Right cardiac atrium (tissue), 5 donors: ENCODE data around the gene GPC6. TPM values are rescaled to one million over a fixed set of nuclear protein-coding genes. Genes with fewer than 3 reads are reported as not detected.

Experiments used
- ATAC-seq, 2 donors: fragments of 200-7000 bp; cut with Tn5 transposase; one replicate each; pipeline versions ENCODE4 v1.8.0 to v1.9.1; 2020; ENCODE audit warnings: moderate library complexity in 2 of 2, mild to moderate bottlenecking in 1 of 2
- DNase-seq, 3 donors: peaks; one replicate each; pipeline ENCODE4 v3.0.0-alpha.2; 2020
- H3K27ac ChIP-seq: one replicate; pipeline ENCODE4 v1.5.1; 2013; ENCODE audit warnings: mild to moderate bottlenecking, low read length, control low read depth, moderate library complexity
- H3K27me3 ChIP-seq: one replicate; pipeline ENCODE4 v1.6.1; 2013; ENCODE audit not compliant: control insufficient read depth, insufficient read depth
- H3K4me1 ChIP-seq: one replicate; pipeline ENCODE4 v1.6.1; 2013; ENCODE audit warnings: low read length; ENCODE audit not compliant: control insufficient read depth, insufficient read depth
- H3K4me3 ChIP-seq: one replicate; pipeline ENCODE4 v1.5.1; 2013; ENCODE audit warnings: low read length, control low read depth
- H3K9me3 ChIP-seq: one replicate; pipeline ENCODE4 v1.6.1; 2013; ENCODE audit warnings: low read length; ENCODE audit not compliant: control insufficient read depth
- WGBS: extraction: QIAGEN DNeasy Blood & Tissue Kit; methylation state at CpG from one replicate; pipeline ENCODE4 v1.1.7; 2013; 5-methylcytosine and 5-hydroxymethylcytosine counted together
- intact Hi-C, 4 donors: fragments of 100-400 bp; cut with DNase I; formaldehyde crosslinking; loops; one replicate each; pipeline versions ENCODE4 v1.11.0 to v1.14.0; 2022 to 2023
- polyA plus RNA-seq: library from polyadenylated mRNA; stranded (reverse); fragments of 200-250 nt; gene quantifications from one replicate; pipeline ENCODE4 v1.2.3, GENCODE V29; 2013
- total RNA-seq, 4 donors: library from RNA; stranded (reverse); fragmentation: NEBNext Ultra II Directional; extraction: Animal tissue kit (Norgen Biotek cat#: 25700); gene quantifications; one replicate each; pipeline ENCODE4 v1.2.1, GENCODE V29; 2021
- donor health status: healthy with polysubstance abuse.
- donor health status: DM: no; HTN: yes; CAD: no.
- donor health status: DM: no; HTN: no; CAD: no.
- donor health status: DM: no; HTN: yes; CAD: no; lungs with severe emphysema.
- donor health status: DM: yes; HTN: yes; CAD: no.

The GPC6 gene
- total and polyA plus RNA-seq, 5 donors: 1.5 to 11.0 (median 5.3) TPM

DNA sequence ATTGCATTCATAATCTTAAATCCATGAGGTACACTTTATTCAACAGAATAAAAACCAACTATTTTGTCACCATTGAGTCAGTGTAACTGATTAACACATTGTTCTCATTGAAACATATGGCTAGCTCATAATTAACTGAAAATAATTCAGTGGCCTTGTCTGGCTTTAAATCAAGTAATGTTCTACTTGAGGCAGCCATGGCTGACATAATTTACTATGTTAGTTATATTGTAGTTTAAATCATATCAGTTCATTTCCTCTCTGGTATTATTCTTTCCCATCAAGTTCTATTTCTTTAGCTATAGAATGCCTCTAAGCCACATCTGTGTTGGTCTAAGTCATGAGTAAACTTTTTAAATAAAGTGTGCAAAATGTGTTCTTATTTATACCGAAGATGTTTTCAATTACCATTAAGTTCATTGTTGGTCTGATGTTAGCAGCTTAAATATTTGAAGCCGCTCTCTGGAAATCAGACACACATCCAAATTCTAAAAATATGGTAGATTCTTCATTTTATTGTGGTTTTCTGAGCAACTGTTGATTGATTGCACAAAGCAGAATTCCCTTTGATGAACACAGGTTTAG lies 393.7 kb downstream of the GPC6 start:
- intact Hi-C loops: no loop called here
- Histone ChIP-seq H3K9me3 (no peaks in the 10 kb centered on the region), H3K4me1 (no peaks in the 10 kb centered on the region), H3K4me3 (no peak overlapping the region), H3K27me3 (no peaks in the 10 kb centered on the region), H3K27ac (no peak overlapping the region)
- ATAC-seq (no peak), DNase-seq (no peak)
- 66% methylated on average over 2 of the region's 2 CpGs for WGBS

DNA sequence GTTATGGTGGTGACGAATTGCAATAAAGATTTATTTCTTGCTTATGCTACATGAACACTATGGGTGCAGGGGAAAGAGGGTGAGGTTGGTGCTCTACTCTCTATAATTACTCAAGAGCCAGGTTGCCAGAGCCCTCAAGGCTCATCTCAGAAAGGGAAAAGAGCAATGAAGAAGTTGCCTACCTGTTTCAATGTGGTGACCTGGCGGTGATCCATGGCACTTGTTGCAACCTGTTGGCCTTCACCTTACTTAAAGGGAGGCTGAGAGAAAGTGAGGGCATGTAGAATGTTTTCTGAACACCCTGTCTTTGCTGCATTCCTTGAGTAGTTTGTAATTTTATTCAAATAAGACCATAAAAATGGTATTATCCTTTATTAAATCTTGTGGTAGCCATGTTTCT lies 394.4 kb downstream of the GPC6 start:
- intact Hi-C loops: no loop called here
- Histone ChIP-seq H3K9me3 (no peaks in the 10 kb centered on the region), H3K4me3 (no peak overlapping the region), H3K27me3 (no peaks in the 10 kb centered on the region), H3K4me1 (no peaks in the 10 kb centered on the region), H3K27ac (no peak overlapping the region)
- WGBS: 90% methylated on average over 2 of the region's 2 CpGs
- ATAC-seq (no peak), DNase-seq (no peak)

DNA sequence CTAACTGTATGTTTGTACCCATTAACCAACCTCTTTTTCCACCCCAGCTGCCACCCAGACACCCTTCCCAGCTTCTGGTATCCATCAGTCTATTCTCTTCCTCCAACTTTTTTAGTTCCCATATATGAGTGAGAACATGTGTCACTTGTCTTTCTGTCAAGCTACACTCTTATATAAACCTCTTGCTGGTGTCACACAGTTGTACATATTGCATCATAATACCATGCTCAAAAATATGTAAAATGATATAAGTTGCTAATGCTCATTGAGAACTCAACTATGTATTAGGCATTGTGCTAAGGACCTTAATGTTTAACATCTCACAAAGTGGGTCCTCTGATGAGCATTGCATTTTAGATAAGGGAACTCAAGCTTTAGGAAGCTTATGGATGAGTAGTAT lies 395.4 kb downstream of the GPC6 start:
- H3K4me3 ChIP-seq: no peak overlapping the region
- intact Hi-C loops: no loop called here
- ATAC-seq (no peak), DNase-seq (no peak)
- no peak overlapping the region for H3K27ac ChIP-seq
- no peaks in the 10 kb centered on the region for H3K4me1 ChIP-seq
- H3K27me3 ChIP-seq: no peaks in the 10 kb centered on the region
- no peaks in the 10 kb centered on the region for H3K9me3 ChIP-seq

DNA sequence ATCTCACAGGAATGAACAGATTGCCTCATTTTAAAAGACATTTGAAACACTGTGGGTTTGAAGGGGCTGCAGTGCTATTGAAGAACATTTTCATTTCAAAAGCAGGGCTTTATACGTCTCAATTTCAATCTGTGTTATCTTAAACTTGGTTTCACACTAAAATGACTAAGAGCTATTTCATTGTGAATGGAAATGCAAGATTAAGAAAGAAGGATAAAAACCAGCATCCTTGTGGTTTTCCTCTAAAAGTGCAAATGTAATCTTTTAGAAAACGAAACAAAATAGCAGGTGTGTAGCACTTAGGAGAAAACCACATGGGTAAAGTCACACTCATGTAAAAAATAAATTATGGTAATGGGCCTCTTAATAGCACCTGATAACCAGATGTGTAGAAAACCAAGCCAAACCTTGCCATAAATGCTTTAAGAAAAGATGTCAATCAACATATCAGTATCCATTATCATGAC lies 397.7 kb downstream of the GPC6 start:
- intact Hi-C loops: no loop called here
- no peak for DNase-seq
- no peak overlapping the region for H3K27ac ChIP-seq
- WGBS: 55% methylated on average over 2 of the region's 2 CpGs
- no peaks in the 10 kb centered on the region for H3K9me3 ChIP-seq
- H3K27me3 ChIP-seq: no peaks in the 10 kb centered on the region
- no peak overlapping the region for H3K4me3 ChIP-seq
- ATAC-seq: no peak
- no peaks in the 10 kb centered on the region for H3K4me1 ChIP-seq

DNA sequence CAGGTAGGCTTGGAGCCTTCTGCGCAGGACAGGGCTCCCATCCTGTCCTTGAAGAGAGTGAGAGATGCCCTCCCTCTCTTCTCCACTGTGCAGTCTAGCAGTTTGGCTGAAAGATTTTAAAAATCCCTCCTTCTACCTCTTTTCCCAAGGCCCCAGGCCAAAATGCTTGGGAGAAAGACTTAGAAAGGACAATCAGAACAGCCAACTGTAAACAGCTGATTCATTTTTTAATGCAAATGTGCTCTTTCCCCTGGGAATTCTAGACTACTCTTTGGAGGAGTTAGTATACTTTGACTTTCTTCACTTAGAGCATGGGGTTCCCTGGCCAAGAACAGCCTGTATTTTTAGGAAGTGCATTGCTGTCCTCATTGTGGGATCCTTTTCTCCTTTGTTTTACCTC lies 398.9 kb downstream of the GPC6 start:
- intact Hi-C loops: no loop called here
- DNase-seq: no peak

DNA sequence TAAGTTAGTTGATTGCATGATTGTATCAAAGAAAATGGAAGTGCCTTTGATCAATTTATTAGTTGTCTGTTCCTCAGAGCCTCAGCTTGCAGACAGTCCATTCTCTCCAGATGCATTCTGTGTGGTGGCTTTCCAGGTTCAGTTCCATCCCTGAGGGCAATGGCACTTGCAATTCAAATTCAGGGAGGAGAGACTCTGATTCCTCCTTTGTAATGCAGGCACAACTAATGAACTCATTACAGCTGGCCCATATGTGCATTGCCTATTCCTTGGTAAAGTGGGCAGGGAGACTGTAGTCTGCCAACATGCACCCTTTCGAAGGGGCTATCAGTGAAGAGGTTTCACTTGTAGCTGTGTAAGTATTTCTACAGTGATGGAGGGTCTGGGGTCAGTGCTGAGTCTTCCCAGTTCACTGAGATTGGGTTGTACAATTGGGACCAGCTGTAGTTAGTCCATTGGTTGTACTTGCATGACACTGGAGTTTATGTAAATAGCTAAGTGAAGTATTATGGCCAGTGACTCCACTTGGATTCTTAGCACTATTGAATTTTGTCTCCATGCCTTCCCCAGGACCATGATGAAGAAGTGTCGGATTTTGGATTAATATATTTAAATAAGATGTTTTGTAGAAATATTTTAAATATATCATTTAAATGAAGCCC lies 401.7 kb downstream of the GPC6 start:
- H3K4me1 ChIP-seq: no peaks in the 10 kb centered on the region
- ATAC-seq (no peak), DNase-seq (no peak)
- no peaks in the 10 kb centered on the region for H3K27me3 ChIP-seq
- H3K27ac ChIP-seq: no peak overlapping the region
- H3K4me3 ChIP-seq: no peak overlapping the region
- no peaks in the 10 kb centered on the region for H3K9me3 ChIP-seq
- intact Hi-C loops: no loop called here
- 78% methylated on average over 2 of the region's 2 CpGs for WGBS

More for the DNA sequence above, 398.9 kb downstream of the GPC6 start:
- Histone ChIP-seq H3K27ac (no peak overlapping the region), H3K4me3 (no peak overlapping the region), H3K9me3 (no peaks in the 10 kb centered on the region), H3K27me3 (no peaks in the 10 kb centered on the region), H3K4me1 (no peaks in the 10 kb centered on the region)
- no peak for ATAC-seq
- WGBS: 91% methylated on average over 1 of the region's 1 CpG

- no peak overlapping the region for H3K27ac ChIP-seq
- no peaks in the 10 kb centered on the region for H3K27me3 ChIP-seq
- 50% methylated on average over 4 of the region's 4 CpGs for WGBS
- DNase-seq (peak in 2 of 3 donors; percentile 13 to 49), ATAC-seq (peak; percentile 79 to 87)
- intact Hi-C loops: no loop called here
- no peaks in the 10 kb centered on the region for H3K4me1 ChIP-seq
- no peaks in the 10 kb centered on the region for H3K9me3 ChIP-seq
- H3K4me3 ChIP-seq: no peak overlapping the region
These were observed 409.0 kb downstream of the GPC6 start for GRCh38 chr13:93635616-93636032.

DNA sequence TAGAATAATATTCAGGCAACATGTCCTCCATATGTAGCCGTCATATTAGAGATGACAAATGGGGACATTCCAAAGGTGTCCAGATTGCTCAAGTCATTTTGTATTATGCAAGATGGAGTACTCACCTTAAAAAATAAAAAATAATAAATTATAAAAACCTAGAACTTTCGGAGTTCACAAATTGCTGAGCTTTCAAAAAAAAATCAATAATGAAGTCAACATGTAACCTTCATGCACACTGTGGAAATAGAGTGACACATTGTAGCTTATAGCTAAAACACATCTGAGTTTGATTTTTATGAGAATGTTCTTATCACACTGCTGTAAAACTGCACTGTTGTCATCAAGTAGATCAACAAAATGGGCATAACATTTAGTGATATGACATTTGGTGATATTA lies 411.2 kb downstream of the GPC6 start:
- 90% methylated on average over 2 of the region's 2 CpGs for WGBS
- H3K27ac ChIP-seq: no peak overlapping the region
- no peaks in the 10 kb centered on the region for H3K9me3 ChIP-seq
- ATAC-seq: no peak
- intact Hi-C loops: no loop called here
- H3K4me3 ChIP-seq: no peak overlapping the region
- H3K27me3 ChIP-seq: no peaks in the 10 kb centered on the region
- no peak for DNase-seq
- no peaks in the 10 kb centered on the region for H3K4me1 ChIP-seq

DNA sequence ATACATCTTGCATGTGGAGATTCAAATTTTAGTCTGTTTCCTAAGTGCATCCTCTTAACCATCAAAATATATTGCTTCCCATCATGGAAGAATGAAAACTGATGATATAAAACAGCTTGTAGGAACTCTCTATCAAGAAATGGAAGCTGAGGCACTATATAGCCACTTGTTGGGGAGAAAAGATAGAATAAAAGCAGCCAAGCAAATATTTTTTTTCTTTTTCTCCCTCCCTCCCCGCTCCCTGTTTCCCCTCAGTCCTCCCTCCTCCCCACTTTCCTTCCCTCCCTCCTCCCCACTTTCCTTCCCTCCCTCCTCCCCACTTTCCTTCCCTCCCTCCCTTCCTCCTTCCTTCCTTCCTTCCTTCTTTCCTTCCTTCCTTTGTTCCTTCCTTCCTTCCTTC lies 413.8 kb downstream of the GPC6 start:
- DNase-seq: no peak
- WGBS: 85% methylated on average over 1 of the region's 1 CpG
- intact Hi-C loops: no loop called here
- H3K4me3 ChIP-seq: no peak overlapping the region
- ATAC-seq: no peak
- H3K27ac ChIP-seq: no peak overlapping the region
- H3K4me1 ChIP-seq: no peaks in the 10 kb centered on the region
- H3K27me3 ChIP-seq: no peaks in the 10 kb centered on the region
- no peaks in the 10 kb centered on the region for H3K9me3 ChIP-seq

GRCh38 chr13:93646245-93646644 lies 419.6 kb downstream of the GPC6 start:
- H3K9me3 ChIP-seq: no peaks in the 10 kb centered on the region
- ATAC-seq: peak; percentile 43 to 45
- H3K27ac ChIP-seq: no peak overlapping the region
- no peak for DNase-seq
- no peaks in the 10 kb centered on the region for H3K27me3 ChIP-seq
- intact Hi-C loops: no loop called here
- WGBS: 44% methylated on average over 7 of the region's 7 CpGs
- no peak overlapping the region for H3K4me3 ChIP-seq
- no peaks in the 10 kb centered on the region for H3K4me1 ChIP-seq

DNA sequence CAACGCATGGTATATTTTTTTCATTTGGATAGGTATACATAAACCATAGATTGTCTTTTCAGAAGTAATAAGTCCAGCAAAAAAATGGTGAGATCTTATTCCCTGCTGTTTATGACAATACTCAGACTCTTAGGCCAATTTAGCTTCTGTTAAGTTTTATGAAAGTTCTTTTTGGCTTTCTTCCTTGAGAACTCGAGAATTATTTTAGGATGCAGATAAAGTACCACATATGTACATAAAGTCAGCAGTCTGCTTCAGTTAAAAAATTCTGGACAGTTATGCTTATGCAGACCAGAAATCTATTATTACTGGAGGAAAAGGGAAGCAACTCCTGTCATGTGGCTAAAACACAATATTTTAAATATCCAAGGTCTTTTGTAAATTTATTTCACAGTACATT lies 422.9 kb downstream of the GPC6 start:
- DNase-seq (no peak), ATAC-seq (no peak)
- H3K4me1 ChIP-seq: no peaks in the 10 kb centered on the region
- no peaks in the 10 kb centered on the region for H3K9me3 ChIP-seq
- H3K27ac ChIP-seq: no peak overlapping the region
- no peak overlapping the region for H3K4me3 ChIP-seq
- no peaks in the 10 kb centered on the region for H3K27me3 ChIP-seq
- intact Hi-C loops: no loop called here
- WGBS: 67% methylated on average over 2 of the region's 2 CpGs

GRCh38 chr13:93653776-93654175 lies 427.2 kb downstream of the GPC6 start:
- Histone ChIP-seq H3K27me3 (no peaks in the 10 kb centered on the region), H3K27ac (no peak overlapping the region), H3K9me3 (no peaks in the 10 kb centered on the region), H3K4me1 (no peaks in the 10 kb centered on the region), H3K4me3 (no peak overlapping the region)
- intact Hi-C loops: no loop called here
- DNase-seq: no peak
- no peak for ATAC-seq
- 80% methylated on average over 3 of the region's 3 CpGs for WGBS
